AG04450 (cell line): ENCODE results near the gene EIF3L. TPM values are rescaled to one million over a fixed set of nuclear protein-coding genes. Genes with fewer than 3 reads are reported as not detected.

Experiments
- CTCF ChIA-PET: fragments of 300-600, 350-600 bp; formaldehyde crosslinking; extraction: SDS; loops from one replicate; lab custom pipeline; 2022; ENCODE audit warnings: antibody characterized with exemption, inconsistent platforms; lab: Charles Lee
- POLR2A ChIA-PET: fragments of 350-600 bp; formaldehyde crosslinking; extraction: SDS; loops from one replicate; lab custom pipeline; 2021; ENCODE audit warnings: antibody characterized with exemption, inconsistent platforms; lab: Yijun Ruan, JAX
- DNase-seq: peaks from one replicate; pipeline ENCODE4 v3.0.0-alpha.2; 2011; ENCODE audit warnings: low read depth, low spot score
- H3K27ac ChIP-seq: one replicate; pipeline ENCODE4 v1.5.1; 2012; ENCODE audit warnings: low read depth, low read length, control low read depth
- H3K27me3 ChIP-seq: one replicate; pipeline ENCODE4 v1.6.0; 2012; ENCODE audit warnings: low read length; ENCODE audit not compliant: control insufficient read depth, insufficient read depth
- H3K4me3 ChIP-seq: 2 replicates; pipeline ENCODE4 v1.5.1; 2011; ENCODE audit warnings: mild to moderate bottlenecking, low read depth, low read length, control low read depth
- H3K9me3 ChIP-seq: 2 replicates; pipeline ENCODE4 v1.5.1; 2012; ENCODE audit warnings: low read length; ENCODE audit not compliant: control insufficient read depth, insufficient read depth
- CTCF ChIP-seq: IDR thresholded peaks from 2 replicates; pipeline ENCODE4 v1.5.1; 2011; ENCODE audit warnings: low read depth, low read length, control low read depth, inconsistent platforms
- polyA plus RNA-seq: library from polyadenylated mRNA; depleted of rRNA; stranded (reverse); fragments of >200 nt; gene quantifications from 2 replicates; pipeline ENCODE4 v1.2.3, GENCODE V29; 2011; rRNA removed
- small RNA-seq: library from RNA; depleted of rRNA; stranded (forward); fragments of <200 nt; gene quantifications from one replicate; pipeline ENCODE3, GENCODE V24; 2012; ENCODE audit warnings: low read depth; ENCODE audit not compliant: insufficient read length

EIF3L gene
- polyA plus RNA-seq, 1 experiment = 833 TPM

DNA sequence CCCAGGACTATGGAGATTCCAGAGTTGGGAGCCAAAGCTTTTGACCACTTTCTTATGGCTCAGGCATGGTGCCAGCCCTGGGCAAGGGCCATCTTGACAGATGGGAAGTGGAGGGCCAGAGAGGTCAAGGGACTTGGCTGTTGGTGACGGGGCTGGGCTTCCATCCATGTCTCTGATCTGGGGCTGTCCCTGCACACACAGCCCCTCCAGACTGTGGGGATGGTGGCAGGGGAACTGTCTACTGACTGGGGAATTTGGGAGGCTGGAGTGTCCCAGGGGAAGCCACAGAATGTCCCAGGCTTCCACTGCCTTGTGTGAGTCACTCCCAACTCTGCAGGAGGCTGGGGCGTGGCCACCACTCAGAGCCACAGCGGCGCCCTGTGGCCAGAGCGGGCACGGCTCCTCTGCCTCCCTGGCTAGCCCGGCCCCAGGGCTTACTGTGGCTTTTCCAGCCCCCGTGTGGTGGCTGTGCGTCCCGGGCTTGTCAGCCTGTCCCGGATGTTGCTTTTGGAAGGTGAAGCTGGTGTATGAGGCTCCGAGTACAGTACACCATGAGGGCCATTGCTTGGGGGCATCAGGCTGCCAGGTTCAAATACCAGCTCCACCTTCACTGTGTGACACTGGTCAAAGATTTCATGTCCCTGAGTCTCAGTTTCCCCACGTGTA is 84.6 kb downstream of the EIF3L start:
- Histone ChIP-seq H3K27ac (peak overlapping the region; percentile 57), H3K27me3 (no peaks in the 10 kb centered on the region), H3K9me3 (no peaks in the 10 kb centered on the region; the same call in 1 of the 2 replicates), H3K4me3 (no peak overlapping the region)
- ChIA-PET CTCF (interaction anchor here (0.6 to 2.5 kb wide), 19 partner anchors 12 to 119 kb away, joined by 3 to 24 read pairs (median 5); partner anchors contain the start of gene MICALL1), POLR2A (interaction anchor here (1.2 kb wide), 1 partner anchor 9 kb away, joined by 3 read pairs; no protein-coding TSS in a partner anchor)
- TF ChIP-seq CTCF = peak; percentile 98
- peak; percentile 55 for DNase-seq

Small RNA genes within 50 kb of the gene (small RNA-seq; reads per million reads assigned to genes)
- 1.9 reads per million for gene MIR659

Other genes with a start within 250 kb of the EIF3L start
- 24.7 and 26.1 TPM in 2 replicates for gene GGA1, start 240.6 kb upstream of the EIF3L start, polyA plus RNA-seq
- 8.4 and 11.3 TPM in 2 replicates for gene SH3BP1, start 209.8 kb upstream of the EIF3L start, polyA plus RNA-seq
- 11.7 and 17.7 TPM in 2 replicates for gene PDXP, start 190.7 kb upstream of the EIF3L start, polyA plus RNA-seq
- 5,926 and 7,935 TPM in 2 replicates for gene LGALS1, start 173.8 kb upstream of the EIF3L start, polyA plus RNA-seq
- gene NOL12, start 163.1 kb upstream of the EIF3L start, polyA plus RNA-seq = 10.4 and 11.8 TPM in 2 replicates
- gene TRIOBP, start 152.4 kb upstream of the EIF3L start, polyA plus RNA-seq = 37.0 and 76.4 TPM in 2 replicates
- gene GCAT, start 41.5 kb upstream of the EIF3L start, polyA plus RNA-seq = 8.9 and 13.2 TPM in 2 replicates
- not detected in 2 replicates for gene GALR3, start 26.0 kb upstream of the EIF3L start, polyA plus RNA-seq
- 11.2 and 13.8 TPM in 2 replicates for gene ANKRD54, start 5.1 kb upstream of the EIF3L start, polyA plus RNA-seq
- gene MICALL1, start 56.9 kb downstream of the EIF3L start, polyA plus RNA-seq = 12.1 and 12.9 TPM in 2 replicates
- gene C22orf23, start 104.2 kb downstream of the EIF3L start, polyA plus RNA-seq = 0.45 and 0.55 TPM in 2 replicates
- gene POLR2F, start 104.3 kb downstream of the EIF3L start, polyA plus RNA-seq = 87.4 and 89.8 TPM in 2 replicates
- gene SOX10, start 135.1 kb downstream of the EIF3L start, polyA plus RNA-seq = not detected in 2 replicates
- gene PICK1, start 208.0 kb downstream of the EIF3L start, polyA plus RNA-seq = 10.5 and 11.5 TPM in 2 replicates
- gene SLC16A8, start 234.8 kb downstream of the EIF3L start, polyA plus RNA-seq = 0.11 TPM in 1 of 2 replicates, not detected in the other